ENCODE measurements around the gene GDF11. TPM values are rescaled to one million over a fixed set of nuclear protein-coding genes. Genes with fewer than 3 reads are reported as not detected.

The GDF11 gene
- total RNA-seq, 4 donors from 2014 or later = 0.77 to 17.1 (median 5.0) TPM

DNA sequence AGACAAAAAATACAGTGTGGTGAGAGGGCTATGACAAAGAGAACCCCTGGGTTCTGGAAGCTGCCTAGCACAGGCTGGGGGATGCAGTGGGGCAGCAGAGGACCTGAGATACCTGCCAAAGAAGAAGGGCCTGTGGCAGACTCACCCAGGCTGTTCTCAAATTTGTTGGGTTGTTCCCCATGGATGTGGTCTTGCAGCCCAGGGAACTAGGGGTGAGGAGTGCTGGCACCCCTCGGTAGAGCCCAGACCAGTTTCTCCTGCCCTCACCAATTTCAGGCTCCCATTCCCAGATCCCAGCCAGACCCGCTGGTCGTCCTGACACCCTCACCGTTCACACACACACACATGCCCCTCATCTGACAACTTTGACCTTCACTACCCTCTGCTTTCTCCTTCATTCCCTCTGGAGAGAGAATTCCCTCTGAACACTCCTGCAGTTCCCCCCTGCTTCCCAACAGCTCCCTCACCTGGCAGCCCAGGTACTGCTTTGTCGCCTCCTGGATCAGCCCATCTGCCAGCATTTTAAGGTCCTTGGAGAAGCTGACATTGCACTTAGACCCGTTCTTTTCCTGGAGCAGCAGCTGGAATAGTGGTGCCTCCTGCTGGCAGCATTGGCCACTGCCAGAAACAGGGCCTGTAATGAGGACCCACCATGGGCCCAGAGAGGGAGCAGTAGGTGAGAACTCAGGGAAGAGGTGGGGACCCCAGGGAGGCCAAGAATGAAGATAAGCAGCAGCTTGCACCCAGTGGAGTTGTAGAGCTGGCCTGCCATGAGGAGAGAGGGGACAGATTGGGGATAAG, 5.9 kb upstream of the GDF11 start:
- Histone ChIP-seq H3K4me1 (peaks cover 0 to 5% of the 10 kb centered on the region in 2 donors), H3K27me3 (no peaks in the 10 kb centered on the region), H3K27ac (peak overlapping the region; percentile 86 to 87), H3K9me3 (no peaks in the 10 kb centered on the region), H3K36me3 (no peaks in the 10 kb centered on the region), H3K4me3 (no peak overlapping the region)
- TF ChIP-seq, protein P1, sequence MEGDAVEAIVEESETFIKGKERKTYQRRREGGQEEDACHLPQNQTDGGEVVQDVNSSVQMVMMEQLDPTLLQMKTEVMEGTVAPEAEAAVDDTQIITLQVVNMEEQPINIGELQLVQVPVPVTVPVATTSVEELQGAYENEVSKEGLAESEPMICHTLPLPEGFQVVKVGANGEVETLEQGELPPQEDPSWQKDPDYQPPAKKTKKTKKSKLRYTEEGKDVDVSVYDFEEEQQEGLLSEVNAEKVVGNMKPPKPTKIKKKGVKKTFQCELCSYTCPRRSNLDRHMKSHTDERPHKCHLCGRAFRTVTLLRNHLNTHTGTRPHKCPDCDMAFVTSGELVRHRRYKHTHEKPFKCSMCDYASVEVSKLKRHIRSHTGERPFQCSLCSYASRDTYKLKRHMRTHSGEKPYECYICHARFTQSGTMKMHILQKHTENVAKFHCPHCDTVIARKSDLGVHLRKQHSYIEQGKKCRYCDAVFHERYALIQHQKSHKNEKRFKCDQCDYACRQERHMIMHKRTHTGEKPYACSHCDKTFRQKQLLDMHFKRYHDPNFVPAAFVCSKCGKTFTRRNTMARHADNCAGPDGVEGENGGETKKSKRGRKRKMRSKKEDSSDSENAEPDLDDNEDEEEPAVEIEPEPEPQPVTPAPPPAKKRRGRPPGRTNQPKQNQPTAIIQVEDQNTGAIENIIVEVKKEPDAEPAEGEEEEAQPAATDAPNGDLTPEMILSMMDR (IDR thresholded peaks at IDR 0.05) = peak; percentile 54 to 68 (median 61)
- no peak for TF ChIP-seq POLR2A (IDR thresholded peaks at IDR 0.05)
- intact Hi-C loops (cut with DNase I; ENCODE audit: low total_unique reads) = loop anchor here (5.0 kb wide), 1 partner anchor 205 kb away; no protein-coding TSS in a partner anchor
- peak in 1 of 2 donors; percentile 61 for DNase-seq

DNA sequence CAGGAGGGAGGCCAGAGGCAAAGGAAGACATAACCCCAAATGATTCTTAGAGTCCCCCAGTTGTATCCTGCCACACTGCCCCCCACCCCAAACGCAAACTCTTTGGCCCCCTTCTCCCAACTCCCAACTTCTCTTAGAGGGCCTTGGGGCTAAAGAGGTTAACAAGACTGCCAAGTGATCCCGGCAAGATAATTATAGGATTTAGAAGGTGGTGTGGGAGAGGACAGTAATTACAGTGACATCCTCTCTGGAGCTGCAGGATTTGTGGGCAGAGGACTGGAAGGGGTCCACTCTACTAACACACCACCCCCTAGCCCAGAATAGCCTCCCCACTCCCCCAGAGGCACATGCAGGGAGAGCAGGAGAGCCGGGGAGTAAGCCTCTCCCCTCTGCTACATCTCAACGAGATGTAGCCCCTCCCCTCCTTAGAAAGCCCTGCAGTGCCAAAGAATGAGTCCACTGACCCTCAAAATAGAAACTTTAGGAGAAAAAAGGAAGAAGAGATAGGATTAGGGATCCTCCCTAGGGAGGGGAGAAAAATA, 5.3 kb upstream of the GDF11 start:
- TF ChIP-seq, protein P1 (IDR thresholded peaks at IDR 0.05) = no peak
- no peak for TF ChIP-seq POLR2A (IDR thresholded peaks at IDR 0.05)
- Histone ChIP-seq H3K4me3 (peak overlapping the region; percentile 53 to 56), H3K27me3 (no peaks in the 10 kb centered on the region), H3K27ac (peak overlapping the region; percentile 86 to 87), H3K36me3 (no peaks in the 10 kb centered on the region), H3K4me1 (peaks cover 0 to 5% of the 10 kb centered on the region in 2 donors), H3K9me3 (no peaks in the 10 kb centered on the region)
- DNase-seq = no peak
- intact Hi-C loops (cut with DNase I; ENCODE audit: low total_unique reads) = loop anchor here (5.0 kb wide), 1 partner anchor 205 kb away; no protein-coding TSS in a partner anchor

DNA sequence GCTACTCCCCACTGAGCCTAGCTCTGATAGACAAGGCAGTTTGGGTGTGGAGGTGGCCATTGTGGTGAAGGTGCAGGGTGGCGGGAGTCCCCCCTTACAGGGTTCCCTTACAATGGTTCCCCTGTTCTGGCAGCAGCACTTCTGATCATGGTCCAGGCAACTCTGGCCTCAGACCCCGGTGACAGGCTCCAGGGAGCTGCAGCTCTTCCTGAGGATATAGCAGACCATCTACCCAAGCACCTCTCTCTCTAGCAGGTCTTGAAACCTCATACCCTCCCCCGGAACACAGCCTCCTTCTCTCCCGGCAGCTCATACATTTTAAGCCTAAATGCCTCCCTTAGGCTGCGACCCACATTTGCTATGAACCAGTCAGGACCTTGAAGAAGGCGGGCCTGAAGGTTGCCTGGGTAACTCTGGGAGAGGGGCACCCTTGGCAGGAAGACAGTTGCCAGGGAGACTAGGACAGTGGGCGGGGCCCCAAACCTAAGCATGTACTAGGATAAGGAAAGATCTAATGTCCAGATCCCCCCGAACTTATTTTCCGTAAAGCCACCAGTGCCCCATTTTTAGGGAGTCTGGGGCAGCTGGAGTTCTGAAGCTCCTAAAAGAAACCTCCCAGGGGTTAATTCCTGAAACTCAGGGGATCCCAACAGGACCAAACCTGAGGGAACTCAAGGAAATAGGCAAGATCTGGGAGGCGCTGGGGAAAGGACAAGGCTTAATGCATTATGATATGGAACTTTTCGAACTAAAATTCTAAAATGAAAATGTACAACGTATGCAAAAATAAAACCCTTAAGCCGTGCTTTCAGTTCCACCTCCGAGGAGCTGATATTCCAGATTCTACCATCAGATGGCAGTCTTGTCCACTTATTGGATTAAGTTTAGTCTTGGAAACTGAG, 4.5 kb upstream of the GDF11 start:
- peak overlapping the region; percentile 86 to 87 for H3K27ac ChIP-seq
- peaks cover 0 to 5% of the 10 kb centered on the region in 2 donors for H3K4me1 ChIP-seq
- peak; percentile 85 to 90 for DNase-seq
- TF ChIP-seq, protein P1 (IDR thresholded peaks at IDR 0.05) = peak; percentile 85 to 98 (median 92)
- TF ChIP-seq POLR2A (IDR thresholded peaks at IDR 0.05) = no peak
- no peaks in the 10 kb centered on the region for H3K36me3 ChIP-seq
- H3K9me3 ChIP-seq = no peaks in the 10 kb centered on the region
- intact Hi-C loops (cut with DNase I; ENCODE audit: low total_unique reads) = loop anchor here (5.0 kb wide), 1 partner anchor 204 kb away; no protein-coding TSS in a partner anchor
- no peaks in the 10 kb centered on the region for H3K27me3 ChIP-seq
- H3K4me3 ChIP-seq = peak overlapping the region; percentile 53 to 56

DNA sequence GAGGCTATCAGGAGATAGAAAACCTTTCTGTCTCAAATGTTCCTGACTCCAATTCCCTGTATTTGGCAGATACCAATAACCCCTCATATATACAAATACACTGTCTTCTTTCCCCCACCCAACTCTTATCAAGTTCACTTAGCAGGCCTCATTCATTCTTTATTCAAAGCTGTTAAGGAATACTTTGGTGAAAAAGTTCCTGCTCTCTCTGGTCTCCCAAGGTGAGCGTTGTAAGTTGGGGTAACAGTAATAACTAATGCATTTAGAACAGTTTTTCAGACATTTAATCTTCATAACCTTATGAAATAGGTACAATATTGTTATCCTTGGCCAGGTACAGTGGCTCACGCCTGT, 3.9 kb upstream of the GDF11 start:
- Histone ChIP-seq H3K9me3 (no peaks in the 10 kb centered on the region), H3K27ac (peak overlapping the region in 1 of 2 donors; percentile 86), H3K27me3 (no peaks in the 10 kb centered on the region), H3K4me3 (peak overlapping the region in 1 of 2 donors; percentile 56), H3K4me1 (peaks cover 0 to 5% of the 10 kb centered on the region in 2 donors), H3K36me3 (no peaks in the 10 kb centered on the region)
- TF ChIP-seq, protein P1 (IDR thresholded peaks at IDR 0.05) = no peak
- no peak for TF ChIP-seq POLR2A (IDR thresholded peaks at IDR 0.05)
- no peak for DNase-seq
- intact Hi-C loops (cut with DNase I; ENCODE audit: low total_unique reads) = loop anchor here (5.0 kb wide), 1 partner anchor 203 kb away; no protein-coding TSS in a partner anchor

Data from uterus (tissue), 4 donors.